GM19467 (cell line): ENCODE results near the gene NAALADL2.
A peak's percentile ranks its signal among the peaks of the same experiment; 100 is the strongest.
"Not testable (repeated sequence)": the region's sequence is repeated elsewhere in the genome, so short reads cannot be mapped to it uniquely, and the experiment has no call there.

ENCODE experiments used
- ATAC-seq: cut with Tn5 transposase; IDR thresholded peaks from one replicate; pipeline ENCODE4 v1.9.1; 2021; ENCODE audit warnings: mild to moderate bottlenecking, moderate library complexity; ENCODE audit not compliant: unreplicated experiment

NAALADL2 gene

DNA sequence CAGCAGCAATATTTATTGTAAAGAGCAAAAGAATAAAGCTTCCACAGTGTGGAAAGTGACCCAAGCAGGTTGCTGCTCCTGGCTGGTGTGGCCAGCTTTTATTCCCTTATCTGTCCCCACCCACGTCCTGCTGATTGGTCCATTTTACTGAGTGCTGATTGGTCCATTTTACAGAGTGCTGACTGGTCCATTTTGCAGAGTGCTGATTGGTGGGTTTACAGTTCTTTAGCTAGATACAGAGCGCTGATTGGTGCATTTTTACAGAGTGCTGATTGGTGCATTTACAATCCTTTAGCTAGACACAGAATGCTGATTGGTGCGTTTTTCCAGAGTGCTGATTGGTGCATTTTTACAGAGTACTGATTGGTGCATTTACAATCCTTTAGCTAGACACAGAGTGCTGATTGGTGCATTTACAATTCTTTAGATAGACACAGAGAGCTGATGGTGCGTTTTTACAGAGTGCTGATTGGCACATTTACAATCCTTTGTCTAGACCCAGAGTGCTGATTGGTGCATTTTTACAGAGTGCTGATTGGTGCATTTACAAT lies 601.8 kb downstream of the NAALADL2 start:
- not testable (repeated sequence) for ATAC-seq

DNA sequence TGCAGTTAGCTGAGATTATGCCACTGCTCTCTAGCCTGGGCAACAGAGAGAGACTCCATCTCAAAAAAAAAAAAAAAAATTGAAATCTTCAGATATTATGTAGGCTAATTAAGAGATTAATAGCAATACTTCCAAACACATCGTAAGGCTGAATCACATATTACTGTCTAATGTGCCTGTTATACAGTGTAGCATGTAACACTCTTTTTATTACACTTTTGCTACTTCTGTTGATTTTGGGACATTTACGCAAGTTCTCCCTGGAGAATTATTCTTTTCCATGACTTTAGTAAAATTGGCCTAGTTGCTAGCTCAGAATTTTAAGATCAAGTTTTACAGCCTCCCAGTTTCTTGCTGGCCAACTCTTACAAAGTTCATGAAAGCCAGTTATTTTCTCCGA lies 605.2 kb downstream of the NAALADL2 start:
- no peak for ATAC-seq

- ATAC-seq, result no peak
Measured at GRCh38 chr3:175469124-175469523, 610.0 kb downstream of the NAALADL2 start.

DNA sequence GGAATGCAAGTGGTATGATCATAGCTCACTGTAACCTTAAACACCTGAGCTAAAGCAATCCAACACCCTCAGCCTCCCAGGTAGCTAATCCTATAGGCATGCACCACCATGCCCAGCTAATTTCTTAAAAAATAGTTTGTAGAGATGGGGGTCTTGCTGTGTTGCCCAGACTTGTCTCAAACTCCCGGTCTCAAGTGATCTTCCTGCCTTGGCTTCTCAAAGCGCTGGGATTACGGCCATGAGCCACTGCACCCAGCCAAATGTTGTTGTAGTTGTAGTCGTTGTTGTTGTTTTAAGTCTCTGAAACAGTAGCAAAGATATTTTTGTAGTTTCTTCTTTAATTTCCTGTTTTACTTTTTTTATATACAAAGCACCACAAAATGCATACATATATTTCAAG lies 616.6 kb downstream of the NAALADL2 start:
- ATAC-seq, result no peak

- ATAC-seq, result no peak
Measured at GRCh38 chr3:175476489-175476888, 617.4 kb downstream of the NAALADL2 start.

DNA sequence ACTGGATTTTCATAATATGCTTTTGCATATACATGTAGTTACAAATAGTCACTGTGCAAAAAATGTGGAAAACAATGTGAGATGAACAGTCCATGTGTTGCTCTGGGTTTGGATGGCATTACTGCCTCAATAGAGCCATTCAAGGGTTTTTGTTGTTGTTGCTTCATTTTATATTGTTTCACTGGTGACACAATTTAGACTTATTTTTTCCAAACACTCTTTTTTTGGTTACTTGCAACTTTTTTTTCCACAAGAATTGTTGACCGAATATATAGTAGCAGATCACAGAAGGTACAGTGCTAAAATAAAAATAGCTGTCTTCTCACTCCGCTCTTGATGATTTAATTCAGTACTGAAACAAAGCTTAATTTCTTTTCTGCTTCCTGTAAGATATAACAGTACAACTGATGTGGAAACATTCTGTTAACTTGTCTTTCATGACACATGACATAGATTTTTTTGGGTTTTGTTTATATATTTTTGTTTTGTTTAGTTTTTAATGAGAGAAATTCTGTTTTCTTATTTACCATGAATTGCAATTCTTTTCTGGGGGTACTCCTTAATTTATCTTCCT lies 618.6 kb downstream of the NAALADL2 start:
- peak; percentile 91 for ATAC-seq

GRCh38 chr3:175478301-175478700 lies 619.2 kb downstream of the NAALADL2 start:
- no peak for ATAC-seq

DNA sequence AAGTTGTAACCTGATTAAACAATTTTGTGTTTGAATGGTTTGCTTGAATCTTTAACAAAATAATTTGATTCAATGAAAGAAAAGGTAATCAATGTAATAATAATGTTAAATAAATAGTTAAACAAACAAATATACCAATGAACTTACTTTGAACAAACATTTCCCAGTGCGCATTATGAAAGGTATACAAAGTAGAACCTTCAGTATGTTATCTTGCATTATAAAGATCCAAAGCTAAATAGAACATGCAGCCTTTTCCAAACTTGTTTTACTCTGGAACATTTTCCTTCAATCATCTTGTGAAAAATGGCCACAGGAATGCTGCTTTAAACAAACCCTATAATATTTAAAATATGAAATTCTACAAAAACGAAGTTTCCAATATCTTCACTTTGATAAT lies 620.0 kb downstream of the NAALADL2 start:
- no peak for ATAC-seq

GRCh38 chr3:175479800-175480199 lies 620.7 kb downstream of the NAALADL2 start:
- ATAC-seq, result no peak

DNA sequence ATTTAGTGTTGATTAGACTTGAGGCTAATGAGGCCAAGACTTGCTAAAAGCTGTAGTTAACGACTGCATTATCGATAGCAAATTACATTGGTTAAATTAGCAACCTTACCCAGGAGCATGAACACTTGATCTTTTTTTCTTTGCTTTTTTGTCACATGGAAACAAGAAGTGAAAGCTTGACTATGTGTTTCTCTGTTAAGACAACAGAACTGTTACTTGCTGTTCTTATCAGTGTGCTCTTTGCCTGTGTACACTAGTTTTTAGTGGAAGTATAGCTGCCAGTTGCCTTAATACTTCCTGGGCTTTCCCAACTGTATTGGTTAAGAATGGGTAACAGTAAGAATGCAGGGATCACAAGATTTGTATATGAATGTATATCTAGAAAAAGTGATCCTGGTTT lies 625.5 kb downstream of the NAALADL2 start:
- ATAC-seq, result no peak

DNA sequence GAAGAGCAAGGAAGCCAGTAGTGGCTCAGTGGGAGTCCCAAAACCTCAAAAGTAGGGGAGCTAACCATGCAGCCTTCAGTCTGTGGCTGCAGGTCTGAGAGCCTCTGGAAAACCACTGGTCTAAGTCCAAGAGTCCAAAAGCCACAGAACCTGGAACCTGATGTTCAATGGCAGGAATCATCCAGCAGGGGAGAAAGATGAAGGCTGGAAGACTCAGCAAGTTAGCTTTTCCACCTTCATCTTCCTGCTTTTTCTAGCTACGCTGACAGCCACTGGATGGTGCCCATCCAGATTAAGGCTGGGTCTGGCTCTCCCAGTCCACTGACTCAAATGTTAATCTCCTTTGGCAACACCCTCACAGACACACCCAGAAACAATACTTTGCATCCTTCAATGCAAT lies 626.3 kb downstream of the NAALADL2 start:
- no peak for ATAC-seq

- peak; percentile 44 for ATAC-seq
Measured at GRCh38 chr3:175486255-175486654, 627.1 kb downstream of the NAALADL2 start.

DNA sequence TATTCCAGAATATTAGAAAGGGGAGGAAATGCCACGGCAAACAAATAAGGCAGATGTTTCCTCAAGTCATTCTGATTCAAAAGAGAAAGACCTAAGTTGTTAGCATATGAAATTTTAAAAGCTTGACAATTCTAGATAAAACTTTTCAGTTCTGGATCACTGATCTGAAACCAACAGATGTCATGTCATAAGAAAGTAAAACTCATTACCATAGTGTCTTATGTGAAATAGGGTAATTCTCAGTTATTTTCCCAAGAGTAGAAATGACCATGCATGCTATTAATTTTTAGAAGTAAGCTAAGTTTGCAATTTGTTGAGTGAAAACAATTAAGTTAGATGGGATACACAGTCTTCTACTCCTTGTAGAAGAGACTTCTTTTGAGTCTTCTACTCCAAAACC lies 630.3 kb downstream of the NAALADL2 start:
- peak; percentile 46 for ATAC-seq

DNA sequence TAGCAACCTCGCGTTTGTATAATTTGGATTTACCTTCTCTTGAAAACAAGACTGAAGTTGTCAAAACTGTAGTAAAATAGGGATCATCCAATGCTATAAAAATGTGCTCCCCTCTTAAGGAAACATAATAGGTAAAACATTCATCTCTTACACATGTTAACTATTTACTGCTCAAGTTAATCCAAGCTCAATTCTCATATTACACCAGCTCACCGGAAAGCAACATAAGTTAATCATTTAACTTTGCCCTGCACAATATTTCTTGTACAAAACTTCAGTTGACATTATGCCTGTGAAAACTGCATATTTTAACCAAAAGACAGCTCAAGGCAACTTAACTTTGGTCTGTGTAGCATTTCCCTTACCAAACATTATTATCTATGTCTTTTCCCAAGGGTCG lies 634.2 kb downstream of the NAALADL2 start:
- no peak for ATAC-seq

DNA sequence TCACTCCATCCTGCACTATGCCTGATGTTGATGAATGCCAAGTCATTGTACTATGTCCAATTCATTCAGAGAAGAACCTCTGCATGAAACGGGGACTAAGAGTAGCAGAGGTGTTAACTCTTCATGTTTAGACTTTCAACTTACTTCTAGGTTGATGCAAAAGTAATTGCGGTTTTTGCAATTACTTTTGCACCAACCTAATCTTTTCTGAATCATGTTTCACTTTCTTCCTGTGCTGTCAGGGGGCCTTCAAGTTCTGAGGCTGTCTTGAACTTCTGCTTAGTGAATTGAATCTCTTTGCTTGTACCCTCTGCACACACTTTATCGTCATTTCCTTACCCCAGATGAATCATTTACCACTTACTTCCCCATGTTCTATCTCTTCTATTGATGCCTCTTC lies 636.2 kb downstream of the NAALADL2 start:
- peak; percentile 87 for ATAC-seq

DNA sequence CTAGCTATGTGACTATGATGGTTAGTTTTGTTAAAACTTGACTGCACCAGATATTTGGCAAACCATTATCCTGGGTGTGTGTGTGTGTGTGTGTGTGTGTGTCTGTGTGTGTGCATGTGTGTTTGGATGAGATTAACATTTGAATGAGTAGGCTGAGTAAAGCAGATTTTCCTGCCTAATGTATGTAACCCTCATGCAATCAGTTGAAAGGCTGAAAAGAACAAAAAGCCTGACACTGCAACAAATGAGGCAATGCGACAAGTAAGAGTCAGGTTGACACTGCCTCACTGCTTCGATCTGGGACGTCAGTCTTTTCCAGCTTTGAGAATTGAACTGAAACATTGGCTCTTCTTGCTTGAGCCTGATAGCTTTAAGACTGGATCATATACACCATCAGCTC lies 643.0 kb downstream of the NAALADL2 start:
- no peak for ATAC-seq

DNA sequence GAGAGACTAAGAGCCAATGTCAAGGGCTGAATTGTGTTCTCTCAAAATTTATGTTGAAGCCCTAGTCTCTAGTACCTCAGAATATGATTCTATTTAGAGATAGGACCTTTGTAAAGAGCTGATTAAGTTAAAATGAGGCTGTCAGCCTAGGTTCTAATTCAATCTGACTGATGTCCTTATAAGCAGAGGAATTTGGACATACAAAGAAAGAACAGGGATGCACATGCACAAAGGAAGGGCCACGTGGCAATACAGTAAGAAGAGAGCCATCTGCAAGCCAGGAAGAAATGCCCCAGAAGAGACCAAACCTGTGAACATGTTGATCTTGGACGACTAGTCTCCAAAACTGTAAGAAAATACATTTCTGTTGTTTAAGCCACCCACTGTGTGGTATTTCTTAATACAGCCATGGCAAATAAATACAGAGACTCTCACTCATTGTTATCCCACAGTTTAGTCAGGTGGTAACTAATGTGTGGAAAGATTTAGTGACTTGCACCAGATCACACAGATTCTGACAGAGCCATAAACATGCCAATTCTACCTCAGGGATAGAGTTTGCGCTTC lies 652.2 kb downstream of the NAALADL2 start:
- no peak for ATAC-seq

DNA sequence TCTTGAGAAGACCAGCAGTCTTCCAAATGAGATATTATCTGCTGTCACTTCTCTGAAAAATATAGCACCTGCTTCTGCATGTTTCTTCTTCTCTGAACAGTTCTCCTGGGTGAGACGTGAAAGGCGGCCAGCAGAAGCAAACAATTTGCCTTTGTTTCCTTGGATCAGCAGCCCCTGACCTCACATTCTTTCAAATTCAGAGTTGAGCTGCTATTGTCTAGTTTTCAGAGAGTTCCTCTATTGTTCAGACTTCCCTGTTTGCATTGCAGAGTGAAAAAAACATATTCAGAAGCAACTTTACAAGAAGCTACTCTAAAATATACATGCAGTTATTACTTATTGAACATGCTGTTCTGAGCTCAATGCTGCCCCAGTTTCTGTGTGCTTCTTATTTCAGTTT lies 653.6 kb downstream of the NAALADL2 start:
- ATAC-seq, result no peak

DNA sequence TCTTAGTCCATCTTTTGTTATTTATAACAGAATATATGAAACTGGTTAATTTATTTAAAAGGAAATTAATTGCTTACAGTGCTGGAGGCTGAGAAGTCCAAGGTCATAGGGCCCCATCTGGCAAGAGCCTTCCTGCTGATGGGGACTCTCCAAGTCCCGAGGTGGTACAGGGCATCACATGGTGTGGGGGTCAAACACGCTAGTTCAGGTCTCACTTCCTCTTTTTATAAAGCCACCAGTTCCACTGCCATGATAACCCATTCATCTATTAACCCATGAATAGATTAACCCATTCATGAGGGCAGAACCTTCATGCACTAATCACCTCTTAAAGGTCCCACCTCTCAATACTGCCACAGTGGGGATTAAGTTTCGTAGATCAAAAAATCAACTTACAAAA lies 659.3 kb downstream of the NAALADL2 start:
- ATAC-seq, result peak; percentile 94

GRCh38 chr3:175521406-175521805 lies 662.3 kb downstream of the NAALADL2 start:
- ATAC-seq, result no peak

GRCh38 chr3:175526191-175526590 lies 667.1 kb downstream of the NAALADL2 start:
- ATAC-seq, result no peak

DNA sequence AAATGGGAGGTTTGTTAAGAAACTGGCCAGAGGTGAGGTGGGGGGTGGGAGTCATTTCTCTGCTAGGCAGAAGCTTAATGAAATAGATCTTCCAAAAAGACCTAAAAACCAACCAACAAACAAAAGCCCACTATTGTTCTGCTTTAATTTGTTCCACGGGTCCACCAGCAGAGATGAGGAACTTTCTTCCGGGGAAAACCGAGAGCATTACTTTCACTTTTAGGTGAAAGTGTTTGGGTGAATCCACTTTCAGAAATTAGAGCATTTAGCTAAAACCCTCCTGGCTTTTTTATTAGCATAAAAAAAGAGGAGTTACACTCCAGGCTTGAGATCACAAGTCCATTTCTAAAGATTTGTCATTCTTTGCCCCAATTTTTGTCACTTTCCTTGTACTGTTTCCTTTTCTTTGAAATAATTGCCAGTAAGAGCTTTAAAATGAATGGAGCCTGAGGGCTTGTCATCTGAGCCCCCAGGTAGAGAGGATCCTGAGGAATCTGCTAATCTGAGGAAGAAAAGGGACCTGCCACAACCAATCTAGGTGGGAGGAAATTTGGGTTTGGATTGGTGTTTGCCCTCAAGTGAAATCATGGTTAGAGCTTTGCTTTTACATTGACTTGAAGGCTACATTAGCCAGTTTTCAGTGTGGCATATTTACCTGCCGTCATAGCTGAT lies 667.6 kb downstream of the NAALADL2 start:
- no peak for ATAC-seq
